IPS DF 6.9 (cell line): Measurements from ENCODE around the gene MACROD2.

Experiments
- DNase-seq: peaks from one replicate; pipeline ENCODE4 v3.0.0-alpha.2; 2013; ENCODE audit warnings: low read depth, low spot score
- H3K27ac ChIP-seq: one replicate; pipeline ENCODE4 v1.5.1; 2013; ENCODE audit warnings: low read length, control low read depth
- H3K27me3 ChIP-seq: 2 replicates; pipeline ENCODE4 v1.6.1; 2013; ENCODE audit warnings: mild to moderate bottlenecking, low read length; ENCODE audit not compliant: control insufficient read depth, insufficient read depth
- H3K36me3 ChIP-seq: 2 replicates; pipeline ENCODE4 v1.6.1; 2013; ENCODE audit warnings: low read length; ENCODE audit not compliant: control insufficient read depth, insufficient read depth
- H3K4me1 ChIP-seq: 2 replicates; pipeline ENCODE4 v1.6.1; 2013; ENCODE audit warnings: low read length; ENCODE audit not compliant: control insufficient read depth, insufficient read depth
- H3K4me3 ChIP-seq: 2 replicates; pipeline ENCODE4 v1.5.1; 2013; ENCODE audit warnings: mild to moderate bottlenecking, low read length
- H3K9me3 ChIP-seq: 2 replicates; pipeline ENCODE4 v1.6.1; 2013; ENCODE audit warnings: low read length, inconsistent platforms; ENCODE audit not compliant: control insufficient read depth, insufficient read depth
- WGBS: extraction: QIAGEN DNeasy Blood & Tissue Kit; methylation state at CpG from one replicate; pipeline ENCODE4 v1.1.7; 2013; ENCODE audit warnings: mixed read lengths, missing lambda C conversion rate; ENCODE audit not compliant: insufficient read length, insufficient coverage; 5-methylcytosine and 5-hydroxymethylcytosine counted together

Gene MACROD2

DNA sequence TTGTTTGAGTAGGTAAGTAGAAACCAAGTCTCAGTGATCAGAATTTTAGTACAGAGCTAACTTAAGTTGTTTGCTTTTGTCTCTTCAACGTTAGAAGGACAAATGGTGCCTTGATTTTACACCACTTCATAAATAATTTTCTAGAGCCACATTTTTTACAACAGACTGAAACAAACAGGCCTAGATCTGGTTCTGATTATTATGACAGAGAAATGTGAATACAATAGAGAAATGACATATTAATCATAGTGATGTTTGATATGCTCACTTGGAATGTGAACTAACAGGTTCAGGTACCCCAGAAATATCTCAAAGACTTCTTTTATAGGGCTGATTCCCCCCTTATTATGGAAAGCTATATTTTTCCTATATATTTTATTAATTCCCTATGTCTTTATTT is 1817.4 kb downstream of the MACROD2 start:
- no peak for DNase-seq
- Histone ChIP-seq H3K36me3 (no peaks in the 10 kb centered on the region), H3K27me3 (no peaks in the 10 kb centered on the region), H3K4me1 (no peaks in the 10 kb centered on the region), H3K4me3 (no peak overlapping the region), H3K27ac (no peak overlapping the region), H3K9me3 (no peaks in the 10 kb centered on the region)
- no CpG with 5 or more reads among the region's 1 CpG for WGBS

DNA sequence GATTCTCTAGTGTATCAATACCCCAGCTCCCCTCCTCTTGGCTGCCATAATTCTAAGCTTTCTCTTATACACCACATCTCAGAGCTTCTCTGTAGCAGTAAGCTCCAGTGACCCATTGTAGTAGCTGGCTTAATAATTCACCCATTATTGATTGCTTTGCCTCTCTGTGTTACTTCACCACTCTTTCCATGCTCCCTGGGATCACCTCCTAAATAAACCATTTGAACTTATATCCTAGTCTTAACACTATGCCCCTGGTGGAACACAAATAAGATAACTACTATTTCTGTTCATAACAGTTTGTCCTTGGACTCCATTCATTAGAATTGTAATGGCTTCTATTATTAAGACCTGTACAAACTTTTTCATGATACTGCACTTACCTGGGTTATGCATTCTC is 1819.0 kb downstream of the MACROD2 start:
- Histone ChIP-seq H3K4me3 (no peak overlapping the region), H3K9me3 (no peaks in the 10 kb centered on the region), H3K27me3 (no peaks in the 10 kb centered on the region), H3K4me1 (no peaks in the 10 kb centered on the region; the same call in 1 of the 2 replicates), H3K36me3 (no peaks in the 10 kb centered on the region), H3K27ac (no peak overlapping the region)
- DNase-seq: no peak

DNA sequence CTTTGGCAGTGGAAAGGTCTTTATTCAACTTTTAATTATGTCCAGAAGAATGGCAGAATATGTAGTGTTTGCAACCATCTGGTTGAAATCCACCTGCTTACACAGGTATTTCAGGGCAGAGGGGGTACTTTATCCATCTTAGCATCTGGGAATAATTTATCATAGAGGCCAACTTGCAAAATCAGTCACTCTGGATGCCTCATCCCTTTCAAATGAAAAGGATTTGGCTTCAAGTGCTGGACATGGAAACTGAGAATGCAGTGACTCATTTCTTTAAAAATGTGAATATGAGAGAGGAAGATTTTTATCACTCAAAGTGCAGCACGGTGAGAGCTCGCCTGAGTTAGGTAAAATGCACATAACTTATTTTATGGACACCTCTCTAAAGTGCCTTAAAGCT is 1819.6 kb downstream of the MACROD2 start:
- no peaks in the 10 kb centered on the region for H3K27me3 ChIP-seq
- no peak for DNase-seq
- no peak overlapping the region for H3K27ac ChIP-seq
- H3K4me1 ChIP-seq: no peaks in the 10 kb centered on the region; the same call in 1 of the 2 replicates
- no CpG with 5 or more reads among the region's 2 CpGs for WGBS
- no peaks in the 10 kb centered on the region for H3K36me3 ChIP-seq
- no peaks in the 10 kb centered on the region for H3K9me3 ChIP-seq
- H3K4me3 ChIP-seq: no peak overlapping the region

DNA sequence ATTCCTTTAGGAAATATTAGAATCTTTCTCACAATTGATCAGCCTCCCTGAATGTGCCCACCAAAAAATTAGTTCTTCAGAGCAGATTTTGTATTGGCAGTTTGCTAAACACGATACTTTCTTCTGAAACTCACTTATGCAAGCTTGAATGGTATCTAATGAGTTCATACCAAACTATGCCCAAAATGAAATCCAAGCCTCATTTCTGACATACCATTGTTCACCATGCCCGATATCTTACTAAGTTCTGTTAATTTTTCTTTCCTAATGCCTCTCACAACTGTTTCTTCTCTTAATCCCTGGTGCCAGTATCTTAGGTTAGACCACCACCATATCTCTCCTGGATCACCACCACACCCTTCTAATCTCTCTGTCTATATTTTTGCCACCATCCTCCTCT is 1822.0 kb downstream of the MACROD2 start:
- H3K27me3 ChIP-seq: no peaks in the 10 kb centered on the region
- H3K36me3 ChIP-seq: no peaks in the 10 kb centered on the region
- no peak for DNase-seq
- H3K27ac ChIP-seq: no peak overlapping the region
- no peaks in the 10 kb centered on the region; the same call in 1 of the 2 replicates for H3K4me1 ChIP-seq
- no peaks in the 10 kb centered on the region for H3K9me3 ChIP-seq
- WGBS: no CpG with 5 or more reads among the region's 2 CpGs
- no peak overlapping the region for H3K4me3 ChIP-seq

DNA sequence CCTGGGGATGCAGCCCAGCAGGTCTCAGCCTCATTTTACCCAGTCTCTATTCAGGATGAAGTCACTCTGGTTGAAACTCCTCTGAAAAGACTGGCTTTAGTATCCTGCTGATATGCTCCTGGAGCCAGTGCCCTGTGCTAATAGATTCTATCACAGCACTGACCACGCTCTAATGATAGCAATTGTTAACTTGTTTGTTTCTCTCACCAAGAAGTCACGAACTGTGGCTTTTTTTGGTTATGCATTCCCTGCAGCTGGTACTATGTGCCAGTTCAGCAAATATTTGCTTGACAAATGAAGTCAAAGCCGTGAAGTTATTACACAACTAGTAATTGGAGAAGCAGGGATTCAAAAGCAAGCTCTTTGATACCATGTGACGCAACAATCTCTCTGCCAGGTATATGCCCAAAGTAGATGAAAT is 1823.3 kb downstream of the MACROD2 start:
- Histone ChIP-seq H3K27me3 (no peaks in the 10 kb centered on the region), H3K4me1 (no peaks in the 10 kb centered on the region; the same call in 1 of the 2 replicates), H3K36me3 (no peaks in the 10 kb centered on the region), H3K9me3 (no peaks in the 10 kb centered on the region), H3K4me3 (no peak overlapping the region), H3K27ac (no peak overlapping the region)
- DNase-seq: no peak
- WGBS: no CpG with 5 or more reads among the region's 4 CpGs

DNA sequence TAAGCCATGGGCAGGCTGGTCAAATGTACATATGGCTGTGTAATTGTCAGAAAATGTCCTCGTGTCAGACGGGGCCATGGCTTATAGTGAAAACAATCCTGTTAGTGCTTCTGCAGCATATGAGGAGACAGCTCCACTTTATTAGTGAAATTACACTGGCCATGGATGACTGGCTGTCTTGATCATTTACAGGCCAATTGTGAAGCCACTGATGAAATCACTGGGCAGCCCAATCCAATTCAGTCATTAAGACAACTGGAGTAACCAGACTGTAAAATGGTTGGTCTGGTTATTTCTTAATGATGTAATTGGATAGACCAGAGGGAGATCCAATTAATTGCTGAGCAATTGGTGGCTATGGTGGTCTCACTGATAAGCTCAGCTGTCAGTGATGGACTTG is 1828.4 kb downstream of the MACROD2 start:
- H3K9me3 ChIP-seq: no peaks in the 10 kb centered on the region
- no peaks in the 10 kb centered on the region for H3K27me3 ChIP-seq
- no peak overlapping the region for H3K4me3 ChIP-seq
- WGBS: no CpG with 5 or more reads among the region's 2 CpGs
- no peak for DNase-seq
- no peaks in the 10 kb centered on the region; the same call in 1 of the 2 replicates for H3K4me1 ChIP-seq
- H3K27ac ChIP-seq: no peak overlapping the region
- no peaks in the 10 kb centered on the region for H3K36me3 ChIP-seq

DNA sequence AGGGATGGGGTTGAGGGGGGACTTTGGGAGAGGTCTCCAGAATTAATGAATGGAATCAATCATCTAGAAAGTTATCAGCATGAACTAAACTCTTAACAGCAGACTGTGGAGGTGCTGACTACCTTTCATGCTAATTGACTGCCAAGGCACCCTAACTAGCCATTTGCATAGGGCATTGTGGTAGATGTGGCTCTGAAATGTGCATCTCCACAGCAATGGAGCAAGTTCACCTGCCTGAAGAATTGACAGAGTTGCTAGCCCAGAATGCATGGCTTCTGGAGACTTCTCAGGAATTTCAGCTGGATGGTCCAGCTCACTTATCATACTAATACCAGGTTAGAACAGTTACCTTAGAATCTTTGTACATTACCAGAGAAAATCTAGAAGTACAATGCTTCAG is 1832.3 kb downstream of the MACROD2 start:
- Histone ChIP-seq H3K27me3 (no peaks in the 10 kb centered on the region), H3K4me1 (no peaks in the 10 kb centered on the region), H3K36me3 (no peaks in the 10 kb centered on the region), H3K27ac (no peak overlapping the region), H3K9me3 (no peaks in the 10 kb centered on the region), H3K4me3 (no peak overlapping the region)
- no peak for DNase-seq

DNA sequence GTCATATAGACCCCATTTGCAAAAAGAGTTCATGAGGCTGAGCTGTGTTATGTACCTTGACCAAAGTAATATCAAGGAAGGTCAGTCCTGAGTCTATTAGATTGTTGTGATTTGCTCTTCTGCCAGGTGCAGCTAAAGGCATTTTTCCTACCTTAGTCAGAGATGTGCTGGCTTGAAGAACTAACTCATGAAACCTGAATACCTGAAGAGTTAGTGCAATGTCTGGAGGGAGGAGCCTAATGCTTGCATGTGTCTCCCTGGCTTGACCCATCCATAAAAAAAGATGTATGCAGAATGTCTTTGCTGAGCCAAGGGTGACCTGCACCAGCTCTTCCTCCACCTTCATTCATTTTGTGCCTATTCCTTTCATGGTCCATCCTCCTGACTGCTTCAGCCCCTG is 1835.9 kb downstream of the MACROD2 start:
- no peak for DNase-seq
- no peak overlapping the region for H3K27ac ChIP-seq
- H3K27me3 ChIP-seq: no peaks in the 10 kb centered on the region
- H3K4me3 ChIP-seq: no peak overlapping the region
- H3K9me3 ChIP-seq: no peaks in the 10 kb centered on the region
- H3K36me3 ChIP-seq: no peaks in the 10 kb centered on the region
- H3K4me1 ChIP-seq: no peaks in the 10 kb centered on the region

DNA sequence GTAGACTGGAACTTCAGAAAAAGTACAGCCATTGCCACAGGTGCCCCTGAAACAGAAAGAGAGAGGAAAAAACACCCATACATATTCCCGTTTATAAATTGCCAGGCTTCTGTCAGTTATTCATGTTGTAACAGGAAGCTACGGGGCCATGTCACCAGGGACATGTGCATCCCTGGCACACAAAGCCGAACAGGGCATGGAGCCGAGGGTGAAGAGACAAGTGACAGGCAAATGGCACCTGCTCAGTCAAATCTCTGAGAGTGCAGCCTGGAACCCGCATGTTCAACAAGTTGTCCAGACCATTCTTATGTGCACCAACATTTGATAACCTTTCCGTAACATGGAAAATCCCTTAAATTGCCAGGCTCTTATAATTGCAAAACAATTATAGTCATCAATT is 1837.2 kb downstream of the MACROD2 start:
- no CpG with 5 or more reads among the region's 6 CpGs for WGBS
- Histone ChIP-seq H3K9me3 (no peaks in the 10 kb centered on the region), H3K27ac (no peak overlapping the region), H3K36me3 (no peaks in the 10 kb centered on the region), H3K4me3 (no peak overlapping the region), H3K4me1 (no peaks in the 10 kb centered on the region), H3K27me3 (no peaks in the 10 kb centered on the region)
- no peak for DNase-seq

DNA sequence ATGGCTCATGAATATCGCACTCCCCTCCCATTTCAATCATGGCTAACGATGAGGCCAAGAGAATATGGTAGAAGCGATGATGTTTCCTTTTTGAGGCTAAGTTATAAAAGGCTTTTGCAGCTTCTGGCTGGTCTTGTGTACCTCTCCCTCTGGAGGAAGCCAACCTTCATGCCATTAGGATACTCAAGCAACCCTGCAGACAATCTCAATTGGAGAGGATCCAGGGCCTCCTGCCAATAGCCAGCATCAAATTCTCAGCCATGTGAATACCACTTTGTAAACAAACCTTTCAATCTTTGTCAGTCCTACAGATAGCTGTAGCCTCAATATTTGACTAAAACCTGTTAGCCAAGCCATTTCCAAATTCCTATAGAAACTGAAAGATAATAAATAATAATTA is 1839.5 kb downstream of the MACROD2 start:
- Histone ChIP-seq H3K27me3 (no peaks in the 10 kb centered on the region), H3K4me3 (no peak overlapping the region), H3K9me3 (no peaks in the 10 kb centered on the region), H3K4me1 (no peaks in the 10 kb centered on the region), H3K36me3 (no peaks in the 10 kb centered on the region), H3K27ac (no peak overlapping the region)
- no peak for DNase-seq
- WGBS: no CpG with 5 or more reads among the region's 3 CpGs

DNA sequence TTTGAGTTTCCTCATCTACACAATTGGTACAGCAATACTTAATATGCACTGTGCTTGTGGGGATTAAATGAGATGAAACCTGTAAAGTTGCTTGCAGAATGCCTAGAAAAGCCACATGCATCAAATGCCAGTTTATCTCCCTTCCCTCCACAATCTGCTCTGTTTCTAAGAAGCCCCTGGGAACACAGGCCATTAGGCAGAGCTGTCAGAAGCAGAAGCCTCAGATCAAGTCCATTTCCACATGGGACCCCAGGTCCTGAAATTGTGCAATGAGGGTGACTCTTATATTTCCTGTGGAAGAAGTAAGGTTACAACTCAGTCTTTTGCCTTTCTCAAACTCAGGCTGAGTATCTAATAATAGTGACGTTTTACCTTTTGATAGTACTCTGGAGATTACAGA is 1840.5 kb downstream of the MACROD2 start:
- no peak overlapping the region for H3K27ac ChIP-seq
- no peak for DNase-seq
- no peaks in the 10 kb centered on the region for H3K9me3 ChIP-seq
- H3K4me1 ChIP-seq: no peaks in the 10 kb centered on the region
- no peak overlapping the region for H3K4me3 ChIP-seq
- H3K27me3 ChIP-seq: no peaks in the 10 kb centered on the region
- WGBS: no CpG with 5 or more reads among the region's 1 CpG
- H3K36me3 ChIP-seq: no peaks in the 10 kb centered on the region
